ENCODE data around the gene EAPP. TPM values are rescaled to one million over a fixed set of nuclear protein-coding genes. Genes with fewer than 3 reads are reported as not detected.

The EAPP gene, protein sequence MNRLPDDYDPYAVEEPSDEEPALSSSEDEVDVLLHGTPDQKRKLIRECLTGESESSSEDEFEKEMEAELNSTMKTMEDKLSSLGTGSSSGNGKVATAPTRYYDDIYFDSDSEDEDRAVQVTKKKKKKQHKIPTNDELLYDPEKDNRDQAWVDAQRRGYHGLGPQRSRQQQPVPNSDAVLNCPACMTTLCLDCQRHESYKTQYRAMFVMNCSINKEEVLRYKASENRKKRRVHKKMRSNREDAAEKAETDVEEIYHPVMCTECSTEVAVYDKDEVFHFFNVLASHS
- total RNA-seq = 44.8 and 45.8 TPM in 2 replicates

DNA sequence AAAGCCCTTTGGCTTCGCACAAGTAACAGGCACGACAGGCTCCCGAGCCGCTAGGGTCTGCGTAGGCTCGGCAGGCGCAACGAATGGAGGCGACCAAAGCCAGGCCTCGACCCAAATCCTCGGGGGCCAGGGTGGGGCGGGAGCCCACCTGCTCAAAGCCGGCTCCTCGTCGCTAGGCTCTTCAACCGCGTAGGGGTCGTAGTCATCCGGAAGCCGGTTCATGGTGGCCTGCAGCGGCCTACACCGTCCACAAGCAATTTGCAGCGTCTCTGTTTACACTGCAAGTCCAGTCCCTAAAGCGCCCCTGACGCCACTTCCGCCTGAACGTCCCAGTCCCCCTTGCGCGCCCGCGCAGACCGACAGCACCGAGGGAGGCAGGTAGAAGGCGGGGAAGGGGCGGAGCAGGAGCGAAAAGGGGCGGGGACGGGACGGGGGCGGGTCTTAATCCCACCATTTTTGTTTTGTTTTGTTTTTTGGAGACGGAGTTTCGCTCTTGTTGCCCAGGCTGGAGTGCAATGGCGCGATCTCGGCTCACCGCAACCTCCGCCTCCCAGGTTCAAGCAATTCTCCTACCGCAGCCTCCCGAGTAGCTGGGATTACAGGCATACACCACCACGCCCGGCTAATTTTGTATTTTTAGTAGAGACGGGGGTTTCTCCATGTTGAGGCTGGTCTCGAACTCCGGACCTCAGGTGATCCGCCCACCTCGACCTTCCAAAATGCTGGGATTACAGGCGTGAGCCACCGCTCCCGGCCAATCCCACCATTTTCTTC lies at the start of gene EAPP:
Gene EAPP (minus strand): TSS at position 295 of the 774 bp plus-strand sequence. CDS start 73 bp downstream, at position 222.

Other genes starting within 250 kb of the EAPP start
- 20.2 TPM in 2 replicates for gene SPTSSA, start 77.5 kb downstream of the EAPP start, total RNA-seq
- 110 and 121 TPM in 2 replicates for gene SNX6, start 90.4 kb upstream of the EAPP start, total RNA-seq
- 14.1 and 21.2 TPM in 2 replicates for gene CFL2, start 174.9 kb upstream of the EAPP start, total RNA-seq

Data from nasal cavity respiratory epithelium epithelial cell of viscerocranial mucosa (primary cell).